ENCODE data around the gene WDR62. TPM values are rescaled to one million over a fixed set of nuclear protein-coding genes. Genes with fewer than 3 reads are reported as not detected.

WDR62 gene
- total RNA-seq, 2 experiments from 2014 or later = 2.0 to 2.6 TPM

DNA sequence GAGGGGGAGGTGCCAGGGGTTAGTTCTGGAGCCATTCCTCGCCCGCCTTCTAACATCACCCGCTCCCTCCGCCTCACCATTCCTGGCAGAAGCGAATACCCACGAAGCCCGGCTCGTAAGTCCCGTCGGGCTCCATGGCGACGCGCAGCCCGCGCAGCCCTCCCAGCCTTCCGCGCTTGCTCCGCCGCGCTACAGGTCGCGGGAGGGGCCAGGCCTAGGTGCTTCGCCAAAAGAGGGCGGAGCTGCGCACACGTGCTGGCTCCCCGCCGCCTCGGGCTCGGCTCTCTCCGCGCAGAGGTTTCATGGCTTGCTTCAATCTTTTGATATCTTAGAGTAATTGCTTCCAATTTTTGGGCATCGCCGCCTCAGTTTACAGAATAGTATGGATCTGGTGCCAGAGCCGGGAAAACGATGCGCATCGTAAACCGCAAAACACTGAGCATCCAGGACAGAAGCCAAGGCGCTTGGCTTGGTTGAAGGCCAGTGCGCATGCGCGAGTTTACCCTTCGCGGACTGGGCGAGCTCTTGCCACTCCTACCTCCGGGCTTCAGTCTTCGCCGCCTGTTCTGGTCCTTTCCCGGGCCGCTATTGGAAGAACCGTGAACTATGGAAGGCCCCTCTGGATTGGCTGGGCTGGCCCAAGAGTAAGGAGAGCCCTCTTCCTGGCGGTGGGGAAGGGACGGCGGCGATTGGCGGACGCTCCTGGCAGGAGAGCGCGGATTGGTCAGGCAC is 60.2 kb downstream of the WDR62 start, which contains the start of gene POLR2I:
TSS of gene POLR2I (minus strand) at position 155 of the 732 bp plus-strand sequence. CDS start at position 136, 19 bp downstream.
- H3K4me3 ChIP-seq (ENCODE audit: low read length) = peak within 1 kb of the TSS; percentile 97

DNA sequence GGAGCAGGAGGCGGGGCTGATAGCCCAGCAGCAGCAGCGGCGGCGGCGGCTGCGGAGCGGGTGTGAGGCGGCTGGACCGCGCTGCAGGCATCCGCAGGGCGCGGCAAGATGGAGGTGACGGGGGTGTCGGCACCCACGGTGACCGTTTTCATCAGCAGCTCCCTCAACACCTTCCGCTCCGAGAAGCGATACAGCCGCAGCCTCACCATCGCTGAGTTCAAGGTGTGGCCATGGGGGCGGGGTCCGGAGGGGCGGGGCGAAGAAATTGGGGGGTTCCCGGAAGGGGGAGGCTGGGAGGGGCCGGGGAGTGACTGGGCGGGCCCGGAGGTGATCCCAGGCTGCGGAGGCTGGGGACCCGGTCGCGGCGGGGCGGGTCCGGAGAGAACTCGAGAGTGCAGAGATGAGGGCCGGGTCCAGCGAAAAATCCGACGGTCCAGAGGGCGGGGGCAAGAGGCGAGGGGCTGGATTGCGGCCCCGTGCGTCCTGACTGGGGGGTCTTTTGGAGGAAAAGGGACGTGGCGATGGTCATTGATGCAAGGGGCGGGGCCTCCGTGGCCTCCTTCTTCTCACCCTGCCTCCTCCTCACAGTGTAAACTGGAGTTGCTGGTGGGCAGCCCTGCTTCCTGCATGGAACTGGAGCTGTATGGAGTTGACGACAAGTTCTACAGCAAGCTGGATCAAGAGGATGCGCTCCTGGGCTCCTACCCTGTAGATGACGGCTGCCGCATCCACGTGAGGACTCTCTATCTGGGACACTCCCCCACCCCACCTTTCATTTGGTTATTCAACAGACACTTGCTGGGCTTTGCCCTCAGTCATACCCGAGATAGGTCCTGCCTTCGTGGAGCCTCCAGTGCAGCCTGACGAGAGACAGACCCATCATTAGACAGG is 61.0 kb downstream of the WDR62 start, which contains the start of gene TBCB:
TSS of gene TBCB (plus strand) at position 16 of the 891 bp plus-strand sequence. CDS start at position 109, 93 bp downstream.
- H3K36me3 Mint-ChIP-seq (ENCODE audit: low read depth) = peaks cover 73% of the 10 kb centered on the region
- H3K9me3 ChIP-seq (ENCODE audit: control insufficient read depth in 1 of 2, insufficient read depth in 1 of 2, low read length in 2 of 2) = no peaks in the 10 kb centered on the region
- H3K27me3 ChIP-seq (ENCODE audit: control insufficient read depth in 1 of 2, insufficient read depth in 2 of 2, low read length in 2 of 2) = no peaks in the 10 kb centered on the region
- DNase-seq = peak in 12 of 14 experiments; percentile 84 to 96 (median 89)
- CTCF ChIA-PET = interaction anchor here (0.6 to 5.1 kb wide), 4 partner anchors 12 to 421 kb away, joined by 3 to 29 read pairs (median 3); partner anchors contain the start of genes ZNF146 and ZNF565
- peaks cover 50% of the 10 kb centered on the region for H3K36me3 ChIP-seq (ENCODE audit: insufficient read depth, low read length)
- peaks cover 45% of the 10 kb centered on the region for H3K4me1 Mint-ChIP-seq (ENCODE audit: low read depth)
- intact Hi-C loops (cut with DNase I, micrococcal nuclease) = loop anchor here (1.0 to 10.0 kb wide), 9 partner anchors 12 to 1792 kb away; partner anchors contain the start of genes ALKBH6 (in 1 of the 2), CAPNS1 (in 1 of the 2), IGFLR1 (in 1 of the 2) and LIN37 (in 1 of the 2)
- POLR2A ChIA-PET = interaction anchor here (0.6 to 3.4 kb wide), 27 partner anchors 9 to 1933 kb away, joined by 3 to 51 read pairs (median 4); partner anchors contain the start of genes ALKBH6, APLP1, CAPNS1 and IGFLR1
- peaks cover 40% of the 10 kb centered on the region for H3K4me1 ChIP-seq (ENCODE audit: insufficient read depth, low read length)
- H3K9me3 Mint-ChIP-seq = no peaks in the 10 kb centered on the region
- H3K27ac Mint-ChIP-seq = peak within 1 kb of the TSS; percentile 94
- peak; percentile 47 for ATAC-seq (ENCODE audit: poor library complexity)
- H3K4me3 ChIP-seq (ENCODE audit: low read length) = peak within 1 kb of the TSS; percentile 97
- H3K27me3 Mint-ChIP-seq = no peaks in the 10 kb centered on the region
- H3K27ac ChIP-seq (ENCODE audit: low read depth in 1 of 2, low read length in 2 of 2) = peak within 1 kb of the TSS; percentile 87 to 92
- peak within 1 kb of the TSS; percentile 94 for H3K4me3 Mint-ChIP-seq
- TF ChIP-seq, protein P1, sequence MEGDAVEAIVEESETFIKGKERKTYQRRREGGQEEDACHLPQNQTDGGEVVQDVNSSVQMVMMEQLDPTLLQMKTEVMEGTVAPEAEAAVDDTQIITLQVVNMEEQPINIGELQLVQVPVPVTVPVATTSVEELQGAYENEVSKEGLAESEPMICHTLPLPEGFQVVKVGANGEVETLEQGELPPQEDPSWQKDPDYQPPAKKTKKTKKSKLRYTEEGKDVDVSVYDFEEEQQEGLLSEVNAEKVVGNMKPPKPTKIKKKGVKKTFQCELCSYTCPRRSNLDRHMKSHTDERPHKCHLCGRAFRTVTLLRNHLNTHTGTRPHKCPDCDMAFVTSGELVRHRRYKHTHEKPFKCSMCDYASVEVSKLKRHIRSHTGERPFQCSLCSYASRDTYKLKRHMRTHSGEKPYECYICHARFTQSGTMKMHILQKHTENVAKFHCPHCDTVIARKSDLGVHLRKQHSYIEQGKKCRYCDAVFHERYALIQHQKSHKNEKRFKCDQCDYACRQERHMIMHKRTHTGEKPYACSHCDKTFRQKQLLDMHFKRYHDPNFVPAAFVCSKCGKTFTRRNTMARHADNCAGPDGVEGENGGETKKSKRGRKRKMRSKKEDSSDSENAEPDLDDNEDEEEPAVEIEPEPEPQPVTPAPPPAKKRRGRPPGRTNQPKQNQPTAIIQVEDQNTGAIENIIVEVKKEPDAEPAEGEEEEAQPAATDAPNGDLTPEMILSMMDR (IDR thresholded peaks at IDR 0.05) = no peak

More for the DNA sequence above, 60.2 kb downstream of the WDR62 start, which contains the start of gene POLR2I:
- intact Hi-C loops (cut with DNase I, micrococcal nuclease) = loop anchor here (1.0 to 10.0 kb wide), 13 partner anchors 12 to 1792 kb away; partner anchors contain the start of genes ALKBH6 (in 1 of the 2), CAPNS1 (in 1 of the 2), IGFLR1 (in 1 of the 2) and LIN37 (in 1 of the 2)
- Mint-ChIP-seq H3K36me3 (ENCODE audit: low read depth) (peaks cover 65% of the 10 kb centered on the region), H3K4me1 (ENCODE audit: low read depth) (peaks cover 42% of the 10 kb centered on the region), H3K4me3 (peak within 1 kb of the TSS; percentile 94), H3K27ac (peak within 1 kb of the TSS; percentile 94), H3K27me3 (no peaks in the 10 kb centered on the region), H3K9me3 (no peaks in the 10 kb centered on the region)
- Histone ChIP-seq H3K4me1 (ENCODE audit: insufficient read depth, low read length) (peaks cover 40% of the 10 kb centered on the region), H3K9me3 (ENCODE audit: control insufficient read depth in 1 of 2, insufficient read depth in 1 of 2, low read length in 2 of 2) (no peaks in the 10 kb centered on the region), H3K27ac (ENCODE audit: low read depth in 1 of 2, low read length in 2 of 2) (peak within 1 kb of the TSS; percentile 87 to 92), H3K27me3 (ENCODE audit: control insufficient read depth in 1 of 2, insufficient read depth in 2 of 2, low read length in 2 of 2) (no peaks in the 10 kb centered on the region), H3K36me3 (ENCODE audit: insufficient read depth, low read length) (peaks cover 42% of the 10 kb centered on the region)
- DNase-seq (peak; percentile 96 to 100 (median 99)), ATAC-seq (ENCODE audit: poor library complexity) (peak; percentile 86)
- ChIA-PET POLR2A (interaction anchor here (0.6 to 3.4 kb wide), 26 partner anchors 9 to 1934 kb away, joined by 3 to 51 read pairs (median 4); partner anchors contain the start of genes ALKBH6, APLP1, CAPNS1 and IGFLR1), CTCF (interaction anchor here (0.5 to 5.1 kb wide), 5 partner anchors 13 to 739 kb away, joined by 3 to 29 read pairs (median 3); partner anchors contain the start of genes ZNF146 and ZNF565)
- TF ChIP-seq, protein P1 (IDR thresholded peaks at IDR 0.05) = no peak

All from CD4-positive, alpha-beta T cell (primary cell).